Activated CD8-positive, alpha-beta memory T cell treated with anti-CD3 and anti-CD28 coated beads for 4 hours (primary cell): ENCODE results near the gene TSPAN9.

ENCODE experiments used
- DNase-seq, 2 donors: peaks; one replicate each; pipeline ENCODE4 v3.0.0-alpha.2; 2020; ENCODE audit warnings: low read depth in 2 of 2

TSPAN9 gene

GRCh38 chr12:3141339-3142321 lies 64.5 kb downstream of the TSPAN9 start:
- no peak for DNase-seq

GRCh38 chr12:3142386-3142785 lies 65.2 kb downstream of the TSPAN9 start:
- DNase-seq, result no peak

GRCh38 chr12:3144495-3144894 lies 67.3 kb downstream of the TSPAN9 start:
- no peak for DNase-seq

- DNase-seq, result no peak
Measured at GRCh38 chr12:3145033-3145432, 67.9 kb downstream of the TSPAN9 start.

- no peak for DNase-seq
Measured at GRCh38 chr12:3145546-3146310, 68.5 kb downstream of the TSPAN9 start.

GRCh38 chr12:3147260-3147659 lies 70.1 kb downstream of the TSPAN9 start:
- DNase-seq, result no peak

GRCh38 chr12:3148366-3149000 lies 71.3 kb downstream of the TSPAN9 start:
- no peak for DNase-seq

GRCh38 chr12:3149515-3150307 lies 72.5 kb downstream of the TSPAN9 start:
- DNase-seq, result no peak

GRCh38 chr12:3150308-3150670 lies 73.1 kb downstream of the TSPAN9 start:
- no peak for DNase-seq

- DNase-seq, result no peak
Measured at GRCh38 chr12:3150931-3151835, 74.0 kb downstream of the TSPAN9 start.

GRCh38 chr12:3152011-3152511 lies 74.9 kb downstream of the TSPAN9 start:
- no peak for DNase-seq

- DNase-seq, result no peak
Measured at GRCh38 chr12:3152892-3153291, 75.7 kb downstream of the TSPAN9 start.

GRCh38 chr12:3154006-3154405 lies 76.8 kb downstream of the TSPAN9 start:
- no peak for DNase-seq

- no peak for DNase-seq
Measured at GRCh38 chr12:3155702-3156370, 78.7 kb downstream of the TSPAN9 start.

- no peak for DNase-seq
Measured at GRCh38 chr12:3157581-3158323, 80.6 kb downstream of the TSPAN9 start.

- DNase-seq, result no peak
Measured at GRCh38 chr12:3158851-3159465, 81.8 kb downstream of the TSPAN9 start.

- DNase-seq, result no peak
Measured at GRCh38 chr12:3160081-3160480, 82.9 kb downstream of the TSPAN9 start.

- no peak for DNase-seq
Measured at GRCh38 chr12:3161861-3162260, 84.7 kb downstream of the TSPAN9 start.
